Measurements from ENCODE around the gene GRM4. TPM values are rescaled to one million over a fixed set of nuclear protein-coding genes. Genes with fewer than 3 reads are reported as not detected.

Gene GRM4
- total and polyA plus RNA-seq, 10 donors = 0.02 to 0.26 (median 0.09) TPM; not detected in 3

DNA sequence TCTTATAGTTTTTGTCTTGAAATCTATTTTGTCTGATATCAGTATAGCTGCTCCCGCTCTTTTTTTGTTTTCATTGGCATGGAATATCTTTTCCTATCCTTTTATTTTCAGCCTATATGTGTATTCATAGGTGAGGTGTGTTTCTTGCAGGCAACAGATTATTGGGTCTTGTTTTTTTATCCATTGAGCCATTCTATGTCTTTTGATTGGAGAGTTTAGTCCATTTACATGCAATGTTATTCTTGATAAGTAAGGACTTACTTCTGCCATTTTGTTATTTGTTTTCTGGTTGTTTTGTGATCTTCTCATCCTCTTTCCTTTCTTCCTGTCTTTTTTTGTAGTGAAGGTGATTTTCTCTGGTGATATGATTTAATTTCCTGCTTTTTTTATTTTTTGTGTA, 24.0 kb upstream of the GRM4 start:
- intact Hi-C loops (cut with DNase I; ENCODE audit: low total_unique reads) = no loop called here
- TF ChIP-seq, protein P1, sequence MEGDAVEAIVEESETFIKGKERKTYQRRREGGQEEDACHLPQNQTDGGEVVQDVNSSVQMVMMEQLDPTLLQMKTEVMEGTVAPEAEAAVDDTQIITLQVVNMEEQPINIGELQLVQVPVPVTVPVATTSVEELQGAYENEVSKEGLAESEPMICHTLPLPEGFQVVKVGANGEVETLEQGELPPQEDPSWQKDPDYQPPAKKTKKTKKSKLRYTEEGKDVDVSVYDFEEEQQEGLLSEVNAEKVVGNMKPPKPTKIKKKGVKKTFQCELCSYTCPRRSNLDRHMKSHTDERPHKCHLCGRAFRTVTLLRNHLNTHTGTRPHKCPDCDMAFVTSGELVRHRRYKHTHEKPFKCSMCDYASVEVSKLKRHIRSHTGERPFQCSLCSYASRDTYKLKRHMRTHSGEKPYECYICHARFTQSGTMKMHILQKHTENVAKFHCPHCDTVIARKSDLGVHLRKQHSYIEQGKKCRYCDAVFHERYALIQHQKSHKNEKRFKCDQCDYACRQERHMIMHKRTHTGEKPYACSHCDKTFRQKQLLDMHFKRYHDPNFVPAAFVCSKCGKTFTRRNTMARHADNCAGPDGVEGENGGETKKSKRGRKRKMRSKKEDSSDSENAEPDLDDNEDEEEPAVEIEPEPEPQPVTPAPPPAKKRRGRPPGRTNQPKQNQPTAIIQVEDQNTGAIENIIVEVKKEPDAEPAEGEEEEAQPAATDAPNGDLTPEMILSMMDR (IDR thresholded peaks at IDR 0.05 in 8 of 11, conservative IDR thresholded peaks at IDR 0.05 in 3 of 11) = no peak
- no peak for TF ChIP-seq POLR2A (IDR thresholded peaks at IDR 0.05)
- TF ChIP-seq POLR2AphosphoS5 (IDR thresholded peaks at IDR 0.05) = no peak
- Histone ChIP-seq H3K27ac (no peak overlapping the region), H3K4me1 (no peaks in the 10 kb centered on the region), H3K9me3 (no peaks in the 10 kb centered on the region), H3K36me3 (no peaks in the 10 kb centered on the region), H3K4me3 (no peak overlapping the region), H3K27me3 (replicated peaks in 1 of 7) (no peaks in the 10 kb centered on the region)
- DNase-seq = no peak
- WGBS, 5 donors = 94 to 100% (median 100%) methylated on average over 1 of the region's 1 CpG

DNA sequence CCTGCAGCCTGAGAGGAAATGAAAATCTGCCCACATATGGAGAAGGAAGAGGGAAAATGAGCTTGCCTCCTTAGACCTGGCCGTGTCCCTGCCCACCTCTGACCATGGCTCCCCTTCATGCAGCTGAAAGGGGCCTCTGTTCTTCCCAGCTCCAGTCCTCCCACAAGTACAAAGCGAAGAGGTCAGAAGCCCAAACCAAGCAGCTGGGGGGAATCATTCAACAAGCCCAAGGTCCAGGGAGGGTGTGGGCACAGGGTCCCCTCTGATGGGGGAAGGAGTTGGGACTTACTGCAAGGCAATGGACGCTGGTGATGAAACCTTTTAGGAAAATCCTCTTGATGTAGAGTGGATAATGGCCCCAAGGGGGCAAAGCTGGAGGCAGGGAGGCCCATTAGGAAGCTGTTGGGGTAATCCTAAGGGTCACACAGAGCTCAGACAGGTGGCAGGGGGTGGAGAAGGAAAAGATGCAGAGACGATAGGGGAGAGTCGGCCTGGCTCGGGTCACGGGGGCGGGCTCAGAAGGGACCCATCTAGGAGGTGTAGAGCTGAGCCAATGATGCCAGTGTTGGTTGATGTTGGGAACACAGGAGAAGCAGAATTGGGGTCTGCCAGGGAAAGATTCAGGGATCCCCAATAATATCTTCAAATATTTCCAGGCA, 16.1 kb upstream of the GRM4 start:
- DNase-seq = peak; percentile 40
- Histone ChIP-seq H3K27me3 (replicated peaks in 1 of 7) (no peaks in the 10 kb centered on the region), H3K4me1 (peaks cover 0 to 6% (median 0%) of the 10 kb centered on the region in 6 donors), H3K4me3 (no peak overlapping the region), H3K36me3 (no peaks in the 10 kb centered on the region), H3K9me3 (peaks cover 0 to 26% (median 18%) of the 10 kb centered on the region in 8 donors), H3K27ac (no peak overlapping the region)
- intact Hi-C loops (cut with DNase I; ENCODE audit: low total_unique reads) = no loop called here
- WGBS, 5 donors = 66 to 78% (median 76%) methylated on average over 8 of the region's 8 CpGs
- TF ChIP-seq, protein P1 (IDR thresholded peaks at IDR 0.05 in 8 of 11, conservative IDR thresholded peaks at IDR 0.05 in 3 of 11) = no peak
- TF ChIP-seq POLR2AphosphoS5 (IDR thresholded peaks at IDR 0.05) (no peak), POLR2A (IDR thresholded peaks at IDR 0.05) (no peak)

DNA sequence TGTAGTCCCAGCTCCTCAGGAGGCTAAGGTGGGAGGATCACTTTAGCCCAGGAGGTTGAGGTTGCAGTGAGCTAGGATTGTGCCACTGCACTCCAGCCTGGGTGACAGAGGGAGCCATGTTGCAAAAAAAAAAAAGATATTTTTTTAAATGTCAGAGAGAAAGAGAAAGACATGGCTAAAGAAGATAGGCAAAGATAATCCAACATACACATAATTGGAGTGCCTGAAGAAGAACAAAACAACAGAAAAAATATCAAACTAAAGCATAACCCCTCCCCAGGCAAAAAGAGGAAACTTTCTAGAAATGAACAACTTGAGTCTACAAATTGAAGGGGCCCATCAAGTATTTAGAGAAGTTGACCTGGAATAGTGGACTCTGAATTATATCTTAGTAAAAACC, 14.0 kb upstream of the GRM4 start:
- DNase-seq = no peak
- H3K4me3 ChIP-seq = no peak overlapping the region
- H3K27me3 ChIP-seq (replicated peaks in 1 of 7) = peaks cover 0 to 16% (median 8%) of the 10 kb centered on the region in 7 donors
- intact Hi-C loops (cut with DNase I; ENCODE audit: low total_unique reads) = no loop called here
- no peaks in the 10 kb centered on the region for H3K36me3 ChIP-seq
- peaks cover 0 to 26% (median 18%) of the 10 kb centered on the region in 8 donors for H3K9me3 ChIP-seq
- no peak overlapping the region for H3K27ac ChIP-seq
- TF ChIP-seq, protein P1 (IDR thresholded peaks at IDR 0.05 in 8 of 11, conservative IDR thresholded peaks at IDR 0.05 in 3 of 11) = no peak
- TF ChIP-seq POLR2AphosphoS5 (IDR thresholded peaks at IDR 0.05) = no peak
- TF ChIP-seq POLR2A (IDR thresholded peaks at IDR 0.05) = no peak
- peaks cover 0 to 9% (median 3%) of the 10 kb centered on the region in 6 donors for H3K4me1 ChIP-seq

DNA sequence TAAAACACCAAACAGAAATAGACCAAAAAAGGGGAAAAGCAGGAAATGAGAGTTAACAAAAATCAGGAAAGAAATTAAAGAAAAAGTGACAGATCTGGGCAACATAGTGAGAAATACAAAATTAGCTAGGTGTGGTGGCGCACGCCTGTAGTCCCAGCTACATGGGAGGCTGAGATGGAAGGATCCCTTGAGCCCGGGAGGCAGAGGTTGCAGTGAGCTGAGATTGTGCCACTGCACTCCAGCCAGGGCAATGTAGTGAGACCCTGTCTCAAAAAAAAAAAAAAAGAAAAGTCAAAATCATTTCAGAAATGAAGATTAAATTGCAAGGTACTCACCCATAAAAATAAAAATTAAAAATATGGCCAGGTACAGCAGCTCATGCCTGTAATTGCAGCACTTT, 13.0 kb upstream of the GRM4 start:
- TF ChIP-seq, protein P1 (IDR thresholded peaks at IDR 0.05 in 8 of 11, conservative IDR thresholded peaks at IDR 0.05 in 3 of 11) = no peak
- TF ChIP-seq POLR2AphosphoS5 (IDR thresholded peaks at IDR 0.05) = no peak
- TF ChIP-seq POLR2A (IDR thresholded peaks at IDR 0.05) = no peak
- H3K9me3 ChIP-seq = peaks cover 0 to 26% (median 18%) of the 10 kb centered on the region in 8 donors
- intact Hi-C loops (cut with DNase I; ENCODE audit: low total_unique reads) = no loop called here
- no peaks in the 10 kb centered on the region for H3K36me3 ChIP-seq
- peaks cover 2 to 26% (median 18%) of the 10 kb centered on the region in 7 donors for H3K27me3 ChIP-seq (replicated peaks in 1 of 7)
- no peak overlapping the region for H3K27ac ChIP-seq
- H3K4me1 ChIP-seq = peaks cover 0 to 15% (median 13%) of the 10 kb centered on the region in 6 donors
- WGBS, 5 donors = 91 to 97% (median 96%) methylated on average over 3 of the region's 3 CpGs
- DNase-seq = peak; percentile 2
- no peak overlapping the region for H3K4me3 ChIP-seq
